ENCODE results near the gene KANTR.

DNA sequence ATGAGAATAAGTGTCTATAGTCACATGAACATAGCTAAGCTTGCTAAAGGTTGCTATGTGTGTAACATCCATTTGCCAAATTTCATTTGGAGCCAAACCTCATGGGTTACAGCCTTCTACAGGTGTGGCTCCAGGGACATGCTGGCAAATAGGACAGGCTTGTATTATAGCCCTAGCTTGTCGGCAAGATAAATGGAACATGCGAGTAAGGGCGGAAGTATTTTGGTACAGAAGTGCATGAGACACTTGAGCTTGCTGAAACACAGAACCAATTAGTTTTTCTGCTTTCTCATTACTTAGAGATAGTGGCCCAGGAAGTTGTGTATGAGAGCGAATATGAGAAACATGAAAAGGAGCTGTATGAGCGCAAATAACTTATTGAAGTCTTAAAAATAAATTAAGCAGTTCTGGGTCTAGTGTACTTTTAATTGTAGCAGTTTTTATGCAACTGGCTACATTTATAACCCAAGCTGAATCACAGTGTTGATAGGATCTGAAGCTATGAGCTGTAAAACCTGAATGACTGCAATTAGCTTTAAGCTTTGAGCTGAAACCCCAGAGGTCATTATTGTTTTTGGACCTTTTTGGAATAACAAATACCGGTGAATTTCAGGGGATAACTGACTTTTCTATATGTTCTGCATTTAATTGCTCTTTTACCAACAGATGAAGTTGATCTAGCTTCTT, 66.5 kb downstream of the KANTR start:
- TF ChIP-seq POLR2AphosphoS5 (IDR thresholded peaks at IDR 0.05; ENCODE audit: insufficient read depth, low read depth, low read length) (no peak), CTCF (IDR thresholded peaks at IDR 0.05; ENCODE audit: extremely low read depth in 1 of 2, insufficient read depth in 1 of 2, low read depth in 1 of 2, low read length in 2 of 2) (no peak), POLR2A (IDR thresholded peaks at IDR 0.05; ENCODE audit: low read depth, low read length) (no peak), EZH2 (IDR thresholded peaks at IDR 0.05; ENCODE audit: borderline replicate concordance, low read depth, low read length, severe bottlenecking) (no peak)
